ENCODE data around the gene PAPSS1.
A peak's percentile ranks its signal among the peaks of the same experiment; 100 is the strongest.
"Not testable (repeated sequence)": the region's sequence is repeated elsewhere in the genome, so short reads cannot be mapped to it uniquely, and the experiment has no call there.

The PAPSS1 gene

GRCh38 chr4:107736037-107736436 lies 16.0 kb upstream of the PAPSS1 start:
- no peak for DNase-seq
- Histone ChIP-seq H3K27ac (no peak overlapping the region), H3K27me3 (ENCODE audit: insufficient read depth, low read depth, severe bottlenecking) (no peaks in the 10 kb centered on the region), H3K9me3 (ENCODE audit: severe bottlenecking) (no peaks in the 10 kb centered on the region), H3K4me3 (ENCODE audit: low read depth, low read length) (no peak overlapping the region), H3K36me3 (no peaks in the 10 kb centered on the region)
- TF ChIP-seq CTCF (IDR thresholded peaks at IDR 0.05; ENCODE audit: low read depth, low read length), result no peak

GRCh38 chr4:107734120-107734519 lies 14.1 kb upstream of the PAPSS1 start:
- H3K27me3 ChIP-seq (ENCODE audit: insufficient read depth, low read depth, severe bottlenecking), result no peaks in the 10 kb centered on the region
- no peaks in the 10 kb centered on the region for H3K9me3 ChIP-seq (ENCODE audit: severe bottlenecking)
- peak; percentile 60 for TF ChIP-seq CTCF (IDR thresholded peaks at IDR 0.05; ENCODE audit: low read depth, low read length)
- no peak overlapping the region for H3K27ac ChIP-seq
- peak; percentile 47 for DNase-seq
- no peaks in the 10 kb centered on the region for H3K36me3 ChIP-seq
- no peak overlapping the region for H3K4me3 ChIP-seq (ENCODE audit: low read depth, low read length)

DNA sequence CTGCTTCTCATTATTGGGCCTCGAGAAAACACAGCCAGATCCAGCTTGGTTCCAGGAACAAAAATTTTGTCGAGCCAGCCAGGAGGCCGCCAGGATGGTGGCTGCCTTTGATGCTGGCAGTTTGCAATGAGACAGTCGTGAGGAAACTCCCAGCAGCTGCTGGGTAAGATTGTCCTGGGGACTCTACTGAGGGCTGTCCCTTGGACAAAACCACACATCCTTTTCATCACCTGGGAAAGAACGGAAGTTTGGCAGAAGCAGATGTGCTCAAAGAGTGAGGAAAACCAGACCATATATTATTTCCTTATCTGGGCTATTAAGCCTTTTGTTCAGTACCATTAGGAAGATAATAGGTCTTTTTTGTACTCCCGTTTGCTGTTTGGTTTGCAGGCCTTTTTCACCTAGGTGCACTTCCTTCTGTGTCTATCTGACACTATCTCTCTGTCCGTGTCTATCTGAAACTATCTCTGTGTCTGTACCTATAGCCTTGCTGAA lies 13.4 kb upstream of the PAPSS1 start:
- no peak for DNase-seq
- no peaks in the 10 kb centered on the region for H3K9me3 ChIP-seq (ENCODE audit: severe bottlenecking)
- H3K27ac ChIP-seq, result no peak overlapping the region
- no peaks in the 10 kb centered on the region for H3K27me3 ChIP-seq (ENCODE audit: insufficient read depth, low read depth, severe bottlenecking)
- H3K4me3 ChIP-seq (ENCODE audit: low read depth, low read length), result no peak overlapping the region
- no peaks in the 10 kb centered on the region for H3K36me3 ChIP-seq
- no peak for TF ChIP-seq CTCF (IDR thresholded peaks at IDR 0.05; ENCODE audit: low read depth, low read length)

GRCh38 chr4:107729050-107729449 lies 9.0 kb upstream of the PAPSS1 start:
- not testable (repeated sequence) for DNase-seq; H3K9me3 ChIP-seq (ENCODE audit: severe bottlenecking); H3K4me3 ChIP-seq (ENCODE audit: low read depth, low read length); H3K27me3 ChIP-seq (ENCODE audit: insufficient read depth, low read depth, severe bottlenecking); H3K36me3 ChIP-seq; H3K27ac ChIP-seq

- not testable (repeated sequence) for H3K36me3 ChIP-seq; H3K27me3 ChIP-seq (ENCODE audit: insufficient read depth, low read depth, severe bottlenecking); DNase-seq; H3K9me3 ChIP-seq (ENCODE audit: severe bottlenecking); H3K27ac ChIP-seq; H3K4me3 ChIP-seq (ENCODE audit: low read depth, low read length)
These were observed 6.3 kb upstream of the PAPSS1 start for GRCh38 chr4:107726131-107726925.

GRCh38 chr4:107725281-107725859 lies 5.3 kb upstream of the PAPSS1 start:
- no peak overlapping the region for H3K27ac ChIP-seq
- DNase-seq, result no peak
- TF ChIP-seq CTCF (IDR thresholded peaks at IDR 0.05; ENCODE audit: low read depth, low read length), result no peak

DNA sequence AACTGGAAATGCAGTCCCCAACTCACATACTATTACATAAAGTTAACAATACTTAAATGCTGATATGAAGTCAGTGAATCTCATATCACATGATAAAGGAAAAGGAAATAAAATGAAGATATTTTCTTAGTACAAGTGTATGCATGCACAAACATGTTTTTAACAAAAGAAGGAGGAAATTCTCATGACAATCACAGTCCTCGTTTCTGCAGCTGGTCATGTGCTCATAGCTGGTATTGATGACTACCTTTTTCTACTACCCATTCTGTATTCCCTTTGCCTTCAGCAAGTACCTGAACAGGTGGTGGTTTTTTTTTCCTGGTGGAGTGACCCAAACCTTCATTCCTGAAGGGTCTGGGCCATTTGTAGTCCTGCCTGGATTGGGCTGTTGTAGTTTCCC lies 3.3 kb upstream of the PAPSS1 start:
- H3K27ac ChIP-seq; H3K4me3 ChIP-seq (ENCODE audit: low read depth, low read length); DNase-seq; H3K9me3 ChIP-seq (ENCODE audit: severe bottlenecking); H3K27me3 ChIP-seq (ENCODE audit: insufficient read depth, low read depth, severe bottlenecking); H3K36me3 ChIP-seq: not testable (repeated sequence)

More at GRCh38 chr4:107725281-107725859, 5.3 kb upstream of the PAPSS1 start:
- H3K27me3 ChIP-seq (ENCODE audit: insufficient read depth, low read depth, severe bottlenecking), result no peaks in the 10 kb centered on the region
- H3K36me3 ChIP-seq, result no peaks in the 10 kb centered on the region
- H3K4me3 ChIP-seq (ENCODE audit: low read depth, low read length), result no peak overlapping the region
- no peaks in the 10 kb centered on the region for H3K9me3 ChIP-seq (ENCODE audit: severe bottlenecking)

All from WERI-Rb-1 (cell line).